Heart left ventricle (tissue), 16 donors: ENCODE measurements around the gene LAMA2. TPM values are rescaled to one million over a fixed set of nuclear protein-coding genes. Genes with fewer than 3 reads are reported as not detected.

ENCODE experiments used
- ATAC-seq, 4 donors: fragments of 200-7000 bp; cut with Tn5 transposase; one replicate each; pipeline ENCODE4 v1.9.1; 2020 to 2022; ENCODE audit warnings: moderate library complexity in 4 of 4, mild to moderate bottlenecking in 3 of 4, moderate number of reproducible peaks in 1 of 4
- DNase-seq, 5 donors: peaks; one replicate each; pipeline ENCODE4 v3.0.0-alpha.2; 2020
- H3K27ac ChIP-seq, 12 donors: fragments of 200-600 bp; sonication (generic) in 4 of 12; one replicate each; pipeline versions ENCODE4 v1.5.0 to v1.8.0; 2016 to 2022; ENCODE audit warnings: mild to moderate bottlenecking in 2 of 12
- H3K27me3 ChIP-seq, 9 donors: fragments of 200-600 bp; sonication (generic) in 2 of 9; one replicate each; pipeline versions ENCODE4 v1.5.1 to v1.8.0; 2016 to 2022; ENCODE audit warnings: mild to moderate bottlenecking in 3 of 9
- H3K36me3 ChIP-seq, 9 donors: fragments of 200-600 bp; sonication (generic) in 2 of 9; one replicate each; pipeline versions ENCODE4 v1.5.0 to v1.8.0; 2018 to 2022; ENCODE audit warnings: mild to moderate bottlenecking in 2 of 9
- H3K4me1 ChIP-seq, 12 donors: fragments of 200-600 bp; sonication (generic) in 4 of 12; one replicate each; pipeline versions ENCODE4 v1.5.0 to v1.8.0; 2016 to 2022; ENCODE audit warnings: mild to moderate bottlenecking in 3 of 12
- H3K4me3 ChIP-seq, 12 donors: fragments of 200-600 bp; sonication (generic) in 4 of 12; one replicate each; pipeline versions ENCODE4 v1.5.0 to v1.8.0; 2017 to 2022; ENCODE audit warnings: mild to moderate bottlenecking in 9 of 12, moderate library complexity in 4 of 12
- H3K9me3 ChIP-seq, 12 donors: fragments of 200-600 bp; sonication (generic) in 4 of 12; one replicate each; pipeline versions ENCODE4 v1.5.0 to v1.8.0; 2016 to 2022; ENCODE audit warnings: mild to moderate bottlenecking in 1 of 12
- POLR2A ChIP-seq, 2 donors: fragments of 450-650 bp; IDR thresholded peaks; one replicate each; pipeline ENCODE4 v1.6.1; 2017; ENCODE audit warnings: antibody characterized with exemption in 2 of 2, mild to moderate bottlenecking in 2 of 2, moderate library complexity in 2 of 2
- WGBS, 4 donors: extraction: QIAGEN DNeasy Blood & Tissue Kit in 2 of 4; methylation state at CpG; one replicate each; pipeline versions ENCODE4 v1.1.5 to v1.1.7; 2013 to 2018; 5-methylcytosine and 5-hydroxymethylcytosine counted together
- intact Hi-C, 10 donors: fragments of 100-400 bp; cut with DNase I; formaldehyde crosslinking; loops; one replicate each; pipeline versions ENCODE4 v1.11.1 to v1.14.2; 2022
- polyA plus RNA-seq, 2 donors: library from polyadenylated mRNA; stranded (reverse); fragments of 200-250 nt; gene quantifications; one replicate each; pipeline ENCODE4 v1.2.3, GENCODE V29; 2013
- total RNA-seq, 9 donors: library from RNA; depleted of rRNA in 2 of 9; stranded (reverse); fragments of >200 nt in 2 of 9; fragmentation: NEBNext Ultra II Directional in 3 of 9; extraction: Animal tissue kit (Norgen Biotek cat#: 25700) in 3 of 9; gene quantifications; one replicate each; pipeline versions ENCODE4 v1.1.0 to v1.2.4, GENCODE V29; 2016 to 2023
- TF ChIP-seq, protein P1 (sequence below), 12 donors: fragments of 200-600 bp; sonication (generic) in 4 of 12; IDR thresholded peaks; one replicate each; pipeline versions ENCODE4 v1.5.0 to v1.8.0; 2018 to 2022; ENCODE audit warnings: antibody characterized with exemption in 12 of 12, mild to moderate bottlenecking in 5 of 12
- donor health status: ischemic (EF 13 %, LVEDD 7.1; RV severe dilation, severe dysfunction).
- donor health status: healthy with polysubstance abuse.
- donor health status: DM: no; HTN: yes; CAD: no.
- donor health status: DM: no; HTN: no; CAD: no.
- donor health status: ischemic (EF 25% LVEDD 6.9; RV normal size, moderate dysfunction).
- donor health status: ischemic (EF 25% LVEDD 5.7; RV mildly dilated, moderate dysfunction).
- donor health status: healthy.
- donor health status: DM: yes; HTN: yes; CAD: no.
- donor health status: ischemic (EF 35%, LVEDD 5.7; RV mildly dilated, moderate dysfunction).
- donor health status: nonischemic (EF 11% LVEDD 7.7; RV severe dilation, severe dysfunction).
- donor health status: DM: yes; HTN: yes; CAD: no.
- donor health status: PGD.
- donor health status: ischemic (EF 29% LVEDD 5.4; RV normal size, mild dysfunction).
- donor health status: nonischemic (EF 23%, LVEDD 6.1; RV moderate dilation, normal function).

The LAMA2 gene
- total and polyA plus RNA-seq, 11 donors = 34.8 to 299 (median 206) TPM

DNA sequence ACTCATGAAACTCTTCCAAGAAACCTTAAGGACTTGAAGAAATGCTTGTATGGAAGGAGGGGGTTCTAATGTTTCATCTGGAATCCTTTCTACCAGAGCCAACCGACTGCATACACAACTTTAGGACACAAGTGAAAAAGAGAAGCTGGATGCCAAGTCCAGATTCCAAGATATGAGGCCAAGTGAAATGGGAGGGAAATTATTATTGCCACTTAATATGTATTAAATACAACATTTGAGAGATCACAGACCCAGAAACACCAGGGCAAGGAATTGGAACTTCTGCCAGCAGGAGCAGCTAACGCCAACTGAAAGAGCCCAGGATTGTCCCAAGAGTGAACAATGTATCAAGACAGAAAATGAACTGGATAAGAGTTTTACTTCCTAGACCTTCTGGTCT, 682.9 kb downstream of the LAMA2 start:
- no peaks in the 10 kb centered on the region for H3K36me3 ChIP-seq
- no peaks in the 10 kb centered on the region for H3K4me1 ChIP-seq
- DNase-seq (no peak), ATAC-seq (no peak)
- WGBS, 4 donors = 68 to 80% (median 74%) methylated on average over 2 of the region's 2 CpGs
- H3K27ac ChIP-seq = no peak overlapping the region
- intact Hi-C loops = loop anchor here in 2 of 10 donors (5.0 to 10.0 kb wide), 2 partner anchors 61 to 69 kb away; no protein-coding TSS in a partner anchor
- H3K9me3 ChIP-seq = peaks cover 0 to 7% (median 0%) of the 10 kb centered on the region in 12 donors
- H3K27me3 ChIP-seq = no peaks in the 10 kb centered on the region
- TF ChIP-seq, protein P1, sequence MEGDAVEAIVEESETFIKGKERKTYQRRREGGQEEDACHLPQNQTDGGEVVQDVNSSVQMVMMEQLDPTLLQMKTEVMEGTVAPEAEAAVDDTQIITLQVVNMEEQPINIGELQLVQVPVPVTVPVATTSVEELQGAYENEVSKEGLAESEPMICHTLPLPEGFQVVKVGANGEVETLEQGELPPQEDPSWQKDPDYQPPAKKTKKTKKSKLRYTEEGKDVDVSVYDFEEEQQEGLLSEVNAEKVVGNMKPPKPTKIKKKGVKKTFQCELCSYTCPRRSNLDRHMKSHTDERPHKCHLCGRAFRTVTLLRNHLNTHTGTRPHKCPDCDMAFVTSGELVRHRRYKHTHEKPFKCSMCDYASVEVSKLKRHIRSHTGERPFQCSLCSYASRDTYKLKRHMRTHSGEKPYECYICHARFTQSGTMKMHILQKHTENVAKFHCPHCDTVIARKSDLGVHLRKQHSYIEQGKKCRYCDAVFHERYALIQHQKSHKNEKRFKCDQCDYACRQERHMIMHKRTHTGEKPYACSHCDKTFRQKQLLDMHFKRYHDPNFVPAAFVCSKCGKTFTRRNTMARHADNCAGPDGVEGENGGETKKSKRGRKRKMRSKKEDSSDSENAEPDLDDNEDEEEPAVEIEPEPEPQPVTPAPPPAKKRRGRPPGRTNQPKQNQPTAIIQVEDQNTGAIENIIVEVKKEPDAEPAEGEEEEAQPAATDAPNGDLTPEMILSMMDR (IDR thresholded peaks at IDR 0.05) = no peak
- no peak for TF ChIP-seq POLR2A (IDR thresholded peaks at IDR 0.05)
- H3K4me3 ChIP-seq = no peak overlapping the region
